ENCODE data around the gene GAB2. TPM values are rescaled to one million over a fixed set of nuclear protein-coding genes. Genes with fewer than 3 reads are reported as not detected.

GAB2 gene
- total RNA-seq, 1 experiment from 2014 or later, result 4.2 TPM

DNA sequence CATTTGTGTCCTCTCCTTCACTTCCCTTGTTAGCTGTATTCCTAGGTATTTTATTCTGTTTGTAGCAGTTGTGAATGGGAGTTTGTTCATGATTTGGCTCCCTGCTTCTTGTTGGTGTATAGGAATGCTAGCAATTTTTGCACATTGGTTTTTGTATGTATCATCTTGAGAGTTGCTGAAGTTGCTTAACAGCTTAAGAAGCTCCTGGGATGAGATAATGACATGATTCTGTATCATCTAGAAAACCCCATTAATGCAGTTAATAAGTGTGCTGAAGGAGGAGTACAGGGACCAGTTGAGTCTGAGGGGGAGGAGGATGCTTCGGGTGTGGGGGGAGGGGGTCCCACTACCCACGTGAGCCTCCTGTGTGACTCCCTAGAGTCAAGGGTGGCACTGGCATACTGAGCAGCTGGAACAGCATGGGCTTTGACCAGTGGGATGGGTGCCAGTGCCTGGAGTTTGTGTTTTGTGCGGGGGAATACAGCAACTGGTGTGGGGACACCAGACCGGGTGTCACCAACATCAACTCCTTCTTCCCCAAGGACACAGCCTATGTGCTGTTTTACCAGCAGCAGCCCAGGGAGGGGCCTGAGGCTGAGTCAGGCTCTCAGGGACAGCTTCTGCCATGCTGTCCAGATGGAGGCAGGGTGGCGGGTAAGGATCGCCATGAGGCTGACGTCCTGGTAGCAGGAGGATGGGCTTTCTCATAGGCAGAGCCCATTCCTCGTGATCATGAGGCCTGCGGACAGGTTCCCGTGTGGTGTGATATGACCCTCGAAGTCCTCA is 204.8 kb downstream of the GAB2 start:
- no peak for DNase-seq (ENCODE audit: unreplicated experiment)
- Mint-ChIP-seq H3K4me3 (ENCODE audit: unreplicated experiment) (no peak overlapping the region), H3K27ac (ENCODE audit: low read depth, unreplicated experiment) (no peak overlapping the region), H3K4me1 (ENCODE audit: insufficient read depth, unreplicated experiment) (peaks cover 6% of the 10 kb centered on the region), H3K9me3 (ENCODE audit: unreplicated experiment) (no peaks in the 10 kb centered on the region), H3K36me3 (ENCODE audit: insufficient read depth, unreplicated experiment) (peaks cover 9% of the 10 kb centered on the region), H3K27me3 (ENCODE audit: insufficient read depth, unreplicated experiment) (no peaks in the 10 kb centered on the region)
- intact Hi-C loops (cut with micrococcal nuclease), result no loop called here
- BruUV-seq (replicated peaks), result no TSS peak
- CTCF ChIA-PET, result interaction anchor here (0.6 to 1.0 kb wide), 2 partner anchors 10 to 136 kb away, joined by 3 read pairs; no protein-coding TSS in a partner anchor
- TF ChIP-seq, protein P1, sequence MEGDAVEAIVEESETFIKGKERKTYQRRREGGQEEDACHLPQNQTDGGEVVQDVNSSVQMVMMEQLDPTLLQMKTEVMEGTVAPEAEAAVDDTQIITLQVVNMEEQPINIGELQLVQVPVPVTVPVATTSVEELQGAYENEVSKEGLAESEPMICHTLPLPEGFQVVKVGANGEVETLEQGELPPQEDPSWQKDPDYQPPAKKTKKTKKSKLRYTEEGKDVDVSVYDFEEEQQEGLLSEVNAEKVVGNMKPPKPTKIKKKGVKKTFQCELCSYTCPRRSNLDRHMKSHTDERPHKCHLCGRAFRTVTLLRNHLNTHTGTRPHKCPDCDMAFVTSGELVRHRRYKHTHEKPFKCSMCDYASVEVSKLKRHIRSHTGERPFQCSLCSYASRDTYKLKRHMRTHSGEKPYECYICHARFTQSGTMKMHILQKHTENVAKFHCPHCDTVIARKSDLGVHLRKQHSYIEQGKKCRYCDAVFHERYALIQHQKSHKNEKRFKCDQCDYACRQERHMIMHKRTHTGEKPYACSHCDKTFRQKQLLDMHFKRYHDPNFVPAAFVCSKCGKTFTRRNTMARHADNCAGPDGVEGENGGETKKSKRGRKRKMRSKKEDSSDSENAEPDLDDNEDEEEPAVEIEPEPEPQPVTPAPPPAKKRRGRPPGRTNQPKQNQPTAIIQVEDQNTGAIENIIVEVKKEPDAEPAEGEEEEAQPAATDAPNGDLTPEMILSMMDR (IDR thresholded peaks at IDR 0.05; ENCODE audit: unreplicated experiment), result no peak
- POLR2A ChIA-PET, result interaction anchor here (0.7 kb wide), 1 partner anchor 1310 kb away, joined by 3 read pairs; no protein-coding TSS in a partner anchor

DNA sequence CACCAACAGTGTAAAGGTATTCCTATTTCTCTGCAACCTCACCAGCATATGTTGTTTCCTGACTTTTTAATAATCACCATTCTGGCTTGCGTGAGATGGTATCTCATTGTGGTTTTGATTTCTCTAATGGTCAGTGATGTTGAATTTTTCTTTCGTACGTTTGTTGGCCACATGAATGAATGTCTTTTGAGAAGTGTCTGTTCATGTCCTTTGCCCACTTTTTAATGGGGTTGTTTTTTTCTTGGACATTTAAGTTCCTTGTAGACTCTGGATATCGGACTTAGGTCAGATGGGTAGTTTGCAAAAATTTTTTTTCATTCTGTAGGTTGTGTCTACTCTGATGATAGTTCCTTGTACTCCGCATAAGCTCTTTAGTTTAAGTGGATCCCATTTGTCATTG is 206.1 kb downstream of the GAB2 start:
- DNase-seq (ENCODE audit: unreplicated experiment), result no peak
- H3K27ac Mint-ChIP-seq (ENCODE audit: low read depth, unreplicated experiment), result no peak overlapping the region
- H3K27me3 Mint-ChIP-seq (ENCODE audit: insufficient read depth, unreplicated experiment), result no peaks in the 10 kb centered on the region
- H3K9me3 Mint-ChIP-seq (ENCODE audit: unreplicated experiment), result no peaks in the 10 kb centered on the region
- no peak overlapping the region for H3K4me3 Mint-ChIP-seq (ENCODE audit: unreplicated experiment)
- ChIA-PET CTCF (no interaction called here), POLR2A (no interaction called here)
- intact Hi-C loops (cut with micrococcal nuclease), result no loop called here
- TF ChIP-seq, protein P1 (IDR thresholded peaks at IDR 0.05; ENCODE audit: unreplicated experiment), result no peak
- no peaks in the 10 kb centered on the region for H3K4me1 Mint-ChIP-seq (ENCODE audit: insufficient read depth, unreplicated experiment)
- no TSS peak for BruUV-seq (replicated peaks)
- peaks cover 12% of the 10 kb centered on the region for H3K36me3 Mint-ChIP-seq (ENCODE audit: insufficient read depth, unreplicated experiment)

DNA sequence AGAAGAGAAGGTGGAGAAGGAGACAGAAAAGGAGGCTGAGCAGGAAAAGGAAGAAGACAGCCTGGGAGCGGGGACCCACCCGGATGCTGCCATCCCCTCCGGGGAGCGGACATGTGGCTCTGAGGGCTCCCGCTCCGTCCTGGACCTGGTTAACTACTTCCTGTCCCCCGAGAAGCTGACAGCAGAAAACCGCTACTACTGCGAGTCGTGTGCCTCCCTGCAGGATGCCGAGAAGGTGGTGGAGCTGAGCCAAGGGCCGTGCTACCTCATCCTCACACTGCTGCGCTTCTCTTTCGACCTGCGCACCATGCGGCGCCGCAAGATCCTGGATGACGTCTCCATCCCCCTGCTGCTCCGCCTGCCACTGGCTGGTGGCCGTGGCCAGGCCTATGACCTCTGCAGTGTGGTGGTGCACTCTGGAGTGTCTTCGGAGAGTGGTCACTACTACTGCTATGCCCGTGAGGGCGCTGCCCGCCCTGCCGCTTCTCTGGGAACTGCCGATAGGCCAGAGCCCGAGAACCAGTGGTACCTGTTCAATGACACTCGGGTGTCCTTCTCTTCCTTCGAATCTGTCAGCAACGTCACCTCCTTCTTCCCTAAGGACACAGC is 207.5 kb downstream of the GAB2 start:
- DNase-seq (ENCODE audit: unreplicated experiment), result no peak
- intact Hi-C loops (cut with micrococcal nuclease), result no loop called here
- Mint-ChIP-seq H3K27me3 (ENCODE audit: insufficient read depth, unreplicated experiment) (no peaks in the 10 kb centered on the region), H3K4me3 (ENCODE audit: unreplicated experiment) (no peak overlapping the region), H3K27ac (ENCODE audit: low read depth, unreplicated experiment) (no peak overlapping the region), H3K36me3 (ENCODE audit: insufficient read depth, unreplicated experiment) (peaks cover 11% of the 10 kb centered on the region), H3K9me3 (ENCODE audit: unreplicated experiment) (no peaks in the 10 kb centered on the region), H3K4me1 (ENCODE audit: insufficient read depth, unreplicated experiment) (no peaks in the 10 kb centered on the region)
- TF ChIP-seq, protein P1 (IDR thresholded peaks at IDR 0.05; ENCODE audit: unreplicated experiment), result no peak
- BruUV-seq (replicated peaks), result no TSS peak
- ChIA-PET CTCF (no interaction called here), POLR2A (interaction anchor here (1.1 kb wide), 1 partner anchor 21 kb away, joined by 3 read pairs; the partner anchor contains the start of gene USP35)

DNA sequence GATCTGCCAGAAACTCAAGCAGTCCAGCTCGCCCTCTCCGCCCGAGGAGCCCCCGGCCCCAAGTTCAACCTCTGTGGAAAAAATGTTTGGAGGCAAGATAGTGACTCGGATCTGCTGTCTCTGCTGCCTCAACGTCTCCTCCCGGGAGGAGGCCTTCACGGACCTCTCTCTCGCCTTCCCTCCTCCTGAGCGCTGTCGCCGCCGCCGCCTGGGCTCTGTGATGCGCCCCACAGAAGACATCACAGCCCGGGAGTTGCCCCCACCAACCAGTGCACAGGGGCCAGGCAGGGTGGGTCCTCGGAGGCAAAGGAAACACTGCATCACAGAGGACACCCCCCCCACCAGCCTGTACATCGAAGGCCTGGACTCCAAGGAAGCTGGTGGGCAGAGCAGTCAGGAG is 208.1 kb downstream of the GAB2 start:
- intact Hi-C loops (cut with micrococcal nuclease), result no loop called here
- BruUV-seq (replicated peaks), result no TSS peak
- Mint-ChIP-seq H3K4me3 (ENCODE audit: unreplicated experiment) (no peak overlapping the region), H3K27ac (ENCODE audit: low read depth, unreplicated experiment) (no peak overlapping the region), H3K36me3 (ENCODE audit: insufficient read depth, unreplicated experiment) (peaks cover 12% of the 10 kb centered on the region), H3K4me1 (ENCODE audit: insufficient read depth, unreplicated experiment) (no peaks in the 10 kb centered on the region), H3K9me3 (ENCODE audit: unreplicated experiment) (no peaks in the 10 kb centered on the region), H3K27me3 (ENCODE audit: insufficient read depth, unreplicated experiment) (no peaks in the 10 kb centered on the region)
- ChIA-PET POLR2A (no interaction called here), CTCF (interaction anchor here (0.6 kb wide), 1 partner anchor 20 kb away, joined by 4 read pairs; no protein-coding TSS in a partner anchor)
- DNase-seq (ENCODE audit: unreplicated experiment), result no peak
- TF ChIP-seq, protein P1 (IDR thresholded peaks at IDR 0.05; ENCODE audit: unreplicated experiment), result no peak
